Spleen (tissue), 11 donors: ENCODE data around the gene PLCZ1. TPM values are rescaled to one million over a fixed set of nuclear protein-coding genes. Genes with fewer than 3 reads are reported as not detected.

Experiments
- DNase-seq: peaks from one replicate; pipeline ENCODE4 v3.0.0-alpha.2; 2020
- H3K27ac ChIP-seq, 8 donors: fragments of 200-600 bp; sonication (generic) in 7 of 8; 1 replicate in 4 of 8; 2 replicates in 4 of 8; pipeline versions ENCODE4 v1.5.0 to v1.8.0; 2016 to 2021; ENCODE audit warnings: inconsistent platforms in 4 of 8, mild to moderate bottlenecking in 4 of 8, moderate library complexity in 1 of 8
- H3K27me3 ChIP-seq, 7 donors: fragments of 200-600 bp; sonication (generic) in 6 of 7; replicated peaks in 1 of 7; 1 replicate in 4 of 7; 2 replicates in 3 of 7; pipeline versions ENCODE4 v1.5.0 to v1.8.0; 2016 to 2021; ENCODE audit warnings: inconsistent platforms in 3 of 7, mild to moderate bottlenecking in 1 of 7
- H3K36me3 ChIP-seq, 6 donors: fragments of 200-600 bp; sonication (generic) in 5 of 6; 1 replicate in 4 of 6; 2 replicates in 2 of 6; pipeline versions ENCODE4 v1.5.0 to v1.8.0; 2016 to 2021; ENCODE audit warnings: inconsistent platforms in 2 of 6
- H3K4me1 ChIP-seq, 6 donors: fragments of 200-600 bp; sonication (generic) in 5 of 6; 1 replicate in 3 of 6; 2 replicates in 3 of 6; pipeline versions ENCODE4 v1.5.0 to v1.8.0; 2016 to 2021; ENCODE audit warnings: inconsistent platforms in 3 of 6
- H3K4me3 ChIP-seq, 8 donors: fragments of 200-600 bp; sonication (generic) in 7 of 8; 1 replicate in 4 of 8; 2 replicates in 4 of 8; pipeline versions ENCODE4 v1.5.0 to v1.8.0; 2016 to 2021; ENCODE audit warnings: inconsistent platforms in 4 of 8, mild to moderate bottlenecking in 4 of 8, moderate library complexity in 2 of 8
- H3K9me3 ChIP-seq, 8 donors: fragments of 200-600 bp; sonication (generic) in 7 of 8; 1 replicate in 4 of 8; 2 replicates in 4 of 8; pipeline versions ENCODE4 v1.5.0 to v1.8.0; 2016 to 2021; ENCODE audit warnings: inconsistent platforms in 4 of 8
- CTCF ChIP-seq, 11 experiments: fragments of 200-600 bp in 7 of 11; fragments of 450-650 bp in 4 of 11; sonication (generic) in 4 of 11; IDR thresholded peaks in 8 of 11; conservative IDR thresholded peaks in 3 of 11; 1 replicate in 7 of 11; 2 replicates in 4 of 11; pipeline versions ENCODE4 v1.4.0 to v1.8.0; 2016 to 2021; ENCODE audit warnings: antibody characterized with exemption in 11 of 11, inconsistent platforms in 4 of 11, mild to moderate bottlenecking in 1 of 11
- POLR2A ChIP-seq, 3 donors: fragments of 450-650 bp; IDR thresholded peaks; one replicate each; pipeline ENCODE4 v1.5.1; 2017; ENCODE audit warnings: antibody characterized with exemption in 3 of 3, mild to moderate bottlenecking in 1 of 3
- POLR2AphosphoS5 ChIP-seq, 3 donors: sonication (generic); formaldehyde crosslinking; IDR thresholded peaks; one replicate each; pipeline ENCODE4 v1.5.1; 2017; ENCODE audit warnings: antibody characterized with exemption in 3 of 3
- WGBS, 5 donors: extraction: QIAGEN DNeasy Blood & Tissue Kit in 3 of 5; methylation state at CpG; one replicate each; pipeline versions ENCODE4 v1.1.5 to v1.1.7; 2013 to 2018; 5-methylcytosine and 5-hydroxymethylcytosine counted together
- intact Hi-C: fragments of 100-400 bp; cut with DNase I; formaldehyde crosslinking; loops from one replicate; pipeline ENCODE4 v1.15.0; 2023; ENCODE audit warnings: low total_unique reads
- polyA plus RNA-seq, 3 donors: library from polyadenylated mRNA; stranded (reverse); fragments of 200-250 nt; gene quantifications; one replicate each; pipeline ENCODE4 v1.2.1, GENCODE V29; 2013
- total RNA-seq, 7 donors: library from RNA; depleted of rRNA in 3 of 7; stranded (reverse); fragments of >200 nt in 3 of 7; fragmentation: NEBNext Ultra II Directional in 4 of 7; extraction: Animal tissue kit (Norgen Biotek cat#: 25700) in 4 of 7; gene quantifications; one replicate each; pipeline versions ENCODE4 v1.1.0 to v1.2.1, GENCODE V29; 2016 to 2021
- donor health status: healthy with polysubstance abuse.
- donor health status: DM: no; HTN: no; CAD: no; lungs with moderate emphysema.
- donor health status: DM: no; HTN: no; CAD: no.
- donor health status: Bipolar disorder and iron deficiency.
- donor health status: healthy.
- donor health status: DM: no; HTN: no; CAD: no.
- donor health status: DM: yes; HTN: yes; CAD: no.

The PLCZ1 gene
- total and polyA plus RNA-seq, 10 donors = not detected

- no peaks in the 10 kb centered on the region for H3K4me1 ChIP-seq
- no peaks in the 10 kb centered on the region for H3K9me3 ChIP-seq
- 77 to 89% (median 85%) methylated on average over 6 of the region's 6 CpGs for WGBS, 5 donors
- no peak overlapping the region for H3K27ac ChIP-seq
- H3K36me3 ChIP-seq = no peaks in the 10 kb centered on the region
- no peak for DNase-seq
- intact Hi-C loops = no loop called here
- no peak overlapping the region for H3K4me3 ChIP-seq
- H3K27me3 ChIP-seq = no peaks in the 10 kb centered on the region
- TF ChIP-seq CTCF (IDR thresholded peaks at IDR 0.05 in 8 of 11, conservative IDR thresholded peaks at IDR 0.05 in 3 of 11) (no peak), POLR2A (IDR thresholded peaks at IDR 0.05) (no peak), POLR2AphosphoS5 (IDR thresholded peaks at IDR 0.05) (no peak)
Observed at GRCh38 chr12:18754124-18754707, 16.4 kb upstream of the PLCZ1 start.

GRCh38 chr12:18753481-18754123 is 15.8 kb upstream of the PLCZ1 start:
- H3K9me3 ChIP-seq = no peaks in the 10 kb centered on the region
- 71 to 85% (median 80%) methylated on average over 15 to 16 of the region's 16 CpGs for WGBS, 5 donors
- TF ChIP-seq POLR2A (IDR thresholded peaks at IDR 0.05) = no peak
- no peak for TF ChIP-seq CTCF (IDR thresholded peaks at IDR 0.05 in 8 of 11, conservative IDR thresholded peaks at IDR 0.05 in 3 of 11)
- TF ChIP-seq POLR2AphosphoS5 (IDR thresholded peaks at IDR 0.05) = no peak
- DNase-seq = no peak
- no peaks in the 10 kb centered on the region for H3K36me3 ChIP-seq
- H3K27ac ChIP-seq = no peak overlapping the region
- intact Hi-C loops = no loop called here
- no peaks in the 10 kb centered on the region for H3K27me3 ChIP-seq
- H3K4me3 ChIP-seq = no peak overlapping the region
- H3K4me1 ChIP-seq = no peaks in the 10 kb centered on the region

DNA sequence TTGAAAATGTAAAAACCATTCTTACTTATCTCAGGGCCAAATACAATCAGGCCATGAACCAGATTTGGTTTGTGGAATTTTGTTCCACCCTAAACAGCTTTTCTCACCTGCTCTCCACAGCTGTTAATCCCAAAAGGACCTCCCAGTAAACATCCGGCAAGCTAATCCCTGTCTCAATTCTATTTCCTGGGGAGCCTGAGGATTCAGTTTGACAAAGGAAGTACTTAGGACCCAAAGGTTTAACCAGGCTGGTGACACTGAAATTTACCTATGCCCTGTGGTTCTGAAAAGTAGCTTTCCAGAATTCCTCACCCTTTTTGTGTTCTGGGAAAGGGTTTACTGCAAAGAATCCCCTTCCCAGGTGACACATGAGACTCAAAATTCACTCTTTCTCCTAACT is 15.1 kb upstream of the PLCZ1 start:
- Histone ChIP-seq H3K9me3 (no peaks in the 10 kb centered on the region), H3K27ac (no peak overlapping the region), H3K36me3 (no peaks in the 10 kb centered on the region), H3K4me1 (no peaks in the 10 kb centered on the region), H3K27me3 (no peaks in the 10 kb centered on the region), H3K4me3 (no peak overlapping the region)
- no peak for DNase-seq
- 85 to 94% (median 91%) methylated on average over 1 of the region's 1 CpG for WGBS, 5 donors
- TF ChIP-seq CTCF (IDR thresholded peaks at IDR 0.05 in 8 of 11, conservative IDR thresholded peaks at IDR 0.05 in 3 of 11) (no peak), POLR2AphosphoS5 (IDR thresholded peaks at IDR 0.05) (no peak), POLR2A (IDR thresholded peaks at IDR 0.05) (no peak)
- intact Hi-C loops = no loop called here

- no peak overlapping the region for H3K27ac ChIP-seq
- WGBS, 5 donors = 53 to 64% (median 55%) methylated on average over 6 of the region's 6 CpGs
- H3K4me1 ChIP-seq = no peaks in the 10 kb centered on the region
- H3K36me3 ChIP-seq = no peaks in the 10 kb centered on the region
- no peak for TF ChIP-seq CTCF (IDR thresholded peaks at IDR 0.05 in 8 of 11, conservative IDR thresholded peaks at IDR 0.05 in 3 of 11)
- no peak for TF ChIP-seq POLR2A (IDR thresholded peaks at IDR 0.05)
- TF ChIP-seq POLR2AphosphoS5 (IDR thresholded peaks at IDR 0.05) = no peak
- DNase-seq = no peak
- no peaks in the 10 kb centered on the region for H3K9me3 ChIP-seq
- H3K4me3 ChIP-seq = no peak overlapping the region
- intact Hi-C loops = no loop called here
- H3K27me3 ChIP-seq = no peaks in the 10 kb centered on the region
Observed at GRCh38 chr12:18752280-18752920, 14.6 kb upstream of the PLCZ1 start.
